ENCODE data around the gene ATP5IF1.

ATP5IF1 gene

GRCh38 chr1:28235755-28236655 is at the start of gene ATP5IF1:
TSS of gene ATP5IF1 (plus strand) at chr1:28236124. CDS start at chr1:28236184, 60 bp downstream.
- DNase-seq (ENCODE audit: low read depth) = peak; percentile 84

DNA sequence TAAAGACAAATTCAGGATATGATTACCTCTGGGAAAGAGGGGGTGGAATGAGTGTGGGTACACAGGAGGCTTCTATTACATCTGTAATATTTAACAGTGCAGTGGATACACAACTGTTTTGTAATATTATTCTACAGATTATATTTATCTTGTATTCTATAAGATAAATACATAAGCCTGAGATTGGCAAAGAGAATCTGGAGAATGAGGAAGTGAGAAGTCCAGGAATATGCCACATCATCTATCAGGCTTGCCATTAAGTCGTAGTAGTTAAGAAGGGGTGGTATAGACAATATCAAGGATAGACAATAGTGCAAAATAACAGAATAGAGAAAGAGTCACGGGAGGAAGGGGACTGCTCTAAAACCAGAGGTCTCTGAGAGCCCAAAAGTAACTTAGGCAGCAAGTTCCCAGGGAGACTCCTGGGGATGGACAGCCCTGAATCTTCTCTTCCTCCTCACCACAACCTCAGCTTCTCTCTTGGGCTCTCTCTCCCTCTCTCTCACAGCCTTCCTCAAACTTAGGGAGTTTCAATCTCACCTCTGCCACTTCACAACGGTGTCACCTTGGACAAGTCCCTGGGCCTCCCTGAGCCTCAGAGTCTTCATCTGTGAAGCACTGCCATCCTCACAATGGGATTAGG is 45.5 kb upstream of the ATP5IF1 start:
- no peak for DNase-seq (ENCODE audit: low read depth)

GRCh38 chr1:28190996-28191645 is 44.8 kb upstream of the ATP5IF1 start:
- no peak for DNase-seq (ENCODE audit: low read depth)

DNA sequence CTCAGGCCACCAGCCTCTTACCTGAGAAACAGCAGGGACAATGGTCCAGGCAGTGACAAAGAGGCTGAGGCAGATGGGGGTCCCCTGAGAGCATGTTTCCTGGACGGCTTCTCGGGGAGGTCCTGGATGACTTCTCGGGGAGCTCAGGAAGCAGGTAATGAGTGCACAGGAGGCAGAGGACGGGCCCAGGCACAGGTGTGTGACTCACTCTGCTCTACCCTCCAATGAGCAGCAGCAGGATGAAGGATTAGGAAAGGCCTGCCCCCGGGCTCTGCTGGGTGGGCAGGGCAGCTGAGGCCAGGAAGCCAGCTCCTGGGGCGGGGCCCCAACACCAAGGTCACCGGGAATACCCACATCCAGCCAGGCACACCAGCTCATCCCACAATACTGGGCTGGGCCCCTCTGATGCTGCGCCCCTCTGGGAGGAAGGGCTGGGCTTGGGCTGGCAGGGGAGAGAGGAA is 42.2 kb upstream of the ATP5IF1 start:
- DNase-seq (ENCODE audit: low read depth) = no peak

DNA sequence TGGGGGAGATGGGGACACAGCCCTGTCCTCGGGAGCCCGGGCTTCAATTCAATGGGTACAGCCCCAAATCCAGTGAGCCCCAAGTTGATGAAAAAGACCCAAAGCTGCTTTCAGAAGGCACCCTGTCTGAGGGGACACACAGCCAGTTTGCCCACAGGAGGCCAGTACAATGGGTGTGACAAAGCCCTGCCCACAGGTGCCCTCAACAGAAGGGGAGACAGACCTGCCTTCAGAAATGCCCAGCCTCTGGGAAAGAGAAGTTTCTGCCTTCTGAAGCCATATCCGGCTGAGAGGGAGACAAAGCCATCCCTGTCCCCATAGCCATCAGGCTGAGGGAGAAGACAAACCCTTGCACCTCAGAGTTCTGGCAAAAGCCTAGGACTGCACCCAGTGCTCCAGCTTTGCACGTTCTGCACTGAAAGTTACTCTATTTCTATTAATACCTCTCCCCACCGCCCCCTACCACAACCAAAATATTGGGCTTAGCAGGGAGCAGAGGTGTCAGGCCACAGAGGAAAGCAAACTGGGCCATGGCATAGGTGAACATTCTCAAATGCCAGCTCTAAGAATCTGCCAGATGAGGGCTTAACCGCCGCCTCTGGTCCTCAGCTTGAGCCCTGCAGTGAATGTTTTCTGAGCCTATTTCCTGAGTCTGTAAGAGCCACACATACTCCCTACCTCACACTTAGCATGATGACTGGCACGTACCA is 41.4 kb upstream of the ATP5IF1 start:
- no peak for DNase-seq (ENCODE audit: low read depth)

DNA sequence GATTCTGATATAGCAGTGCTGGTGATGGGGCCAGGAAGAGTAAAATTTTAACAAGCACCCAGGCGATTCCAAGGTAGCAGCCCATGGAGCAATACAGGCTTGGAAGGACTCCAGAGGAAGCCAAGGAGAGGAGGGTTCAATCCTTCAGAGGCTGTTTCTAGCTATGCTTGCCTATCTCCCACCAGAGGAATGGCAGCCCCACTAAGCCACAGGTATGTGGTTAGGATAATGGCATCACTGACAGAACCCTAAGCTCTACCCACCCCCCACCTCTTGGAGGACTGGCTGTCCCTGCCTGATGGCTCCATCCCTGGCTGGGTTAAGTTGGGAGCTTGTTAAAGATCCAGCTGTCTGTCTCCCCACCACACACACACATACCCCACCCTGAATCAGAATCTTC is 40.1 kb upstream of the ATP5IF1 start:
- DNase-seq (ENCODE audit: low read depth) = no peak

GRCh38 chr1:28196330-28196729 is 39.6 kb upstream of the ATP5IF1 start:
- DNase-seq (ENCODE audit: low read depth) = no peak

DNA sequence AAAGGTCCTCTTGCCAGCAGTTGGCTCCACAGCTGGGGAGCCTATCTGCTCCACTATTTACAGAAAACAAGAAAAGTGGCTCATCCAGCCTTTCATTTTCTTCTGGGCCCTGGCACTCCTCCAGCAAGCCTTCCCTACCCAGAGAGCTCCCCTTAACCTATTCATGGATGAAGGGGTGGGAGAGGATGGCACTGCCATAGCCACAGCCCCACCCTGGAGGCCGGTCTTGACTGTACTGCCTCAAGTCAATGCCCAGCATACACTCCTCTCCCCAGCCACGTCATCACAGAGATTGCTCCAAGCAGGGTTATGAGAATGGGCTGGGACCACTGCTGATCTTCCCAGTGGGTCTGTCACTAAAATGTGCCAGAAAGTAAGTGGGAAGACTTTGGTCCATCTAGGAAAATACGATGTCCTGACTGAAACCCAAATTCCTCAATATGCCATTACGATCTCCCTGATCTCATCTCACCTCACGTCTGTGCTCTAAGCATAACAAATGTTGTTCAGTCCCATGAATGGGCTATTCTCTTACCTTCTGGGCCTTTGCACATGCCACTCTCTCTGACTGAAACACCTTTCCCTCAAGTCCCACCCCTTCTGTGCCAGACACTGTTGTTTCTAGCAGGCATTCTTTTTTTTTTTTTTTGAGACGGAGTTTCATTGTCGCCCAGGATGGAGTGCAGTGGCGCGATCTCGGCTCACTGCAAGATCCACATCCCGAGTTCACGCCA is 38.1 kb upstream of the ATP5IF1 start:
- no peak for DNase-seq (ENCODE audit: low read depth)

DNA sequence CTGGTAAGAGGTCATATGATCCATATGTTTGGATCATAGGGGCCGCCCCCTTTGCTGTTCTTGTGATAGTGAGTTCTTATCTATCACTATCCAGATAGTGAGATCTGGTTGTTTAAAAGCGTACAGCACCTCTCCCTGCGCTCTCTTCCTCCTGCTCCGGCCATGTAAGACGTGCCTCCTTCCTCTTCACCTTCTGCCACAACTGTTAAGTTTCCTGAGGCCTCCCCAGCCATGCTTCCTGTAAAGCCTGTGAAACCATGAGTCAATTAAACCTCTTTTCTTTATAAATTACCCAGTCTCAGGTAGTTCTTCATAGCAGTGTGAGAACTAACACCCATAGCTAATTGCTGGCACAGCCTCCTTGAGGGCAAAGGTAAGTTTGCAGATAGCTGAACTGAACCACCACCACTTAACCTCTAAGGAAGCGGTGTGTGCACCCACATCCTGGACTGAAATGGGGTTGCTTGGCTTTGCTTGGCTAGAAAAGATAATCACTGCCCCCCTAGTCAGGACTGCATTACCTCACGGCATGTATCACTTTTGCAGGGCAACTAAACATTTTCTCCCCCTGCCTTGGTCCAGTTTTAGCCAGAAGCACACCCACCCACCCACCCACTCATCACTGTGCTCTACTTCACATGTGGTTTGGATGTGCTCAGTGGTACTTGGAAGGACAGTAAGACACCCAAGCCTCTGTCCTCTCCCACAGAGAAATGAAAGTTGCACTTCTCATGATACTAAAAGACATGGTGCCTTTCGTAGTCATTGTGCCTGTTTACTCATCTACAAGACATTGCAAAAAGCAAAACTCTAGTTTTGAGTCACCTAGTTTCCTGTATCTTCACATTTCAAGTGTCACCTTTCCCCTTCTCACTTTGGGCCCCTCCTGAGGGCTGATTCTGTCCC is 36.3 kb upstream of the ATP5IF1 start:
- DNase-seq (ENCODE audit: low read depth) = peak; percentile 29

DNA sequence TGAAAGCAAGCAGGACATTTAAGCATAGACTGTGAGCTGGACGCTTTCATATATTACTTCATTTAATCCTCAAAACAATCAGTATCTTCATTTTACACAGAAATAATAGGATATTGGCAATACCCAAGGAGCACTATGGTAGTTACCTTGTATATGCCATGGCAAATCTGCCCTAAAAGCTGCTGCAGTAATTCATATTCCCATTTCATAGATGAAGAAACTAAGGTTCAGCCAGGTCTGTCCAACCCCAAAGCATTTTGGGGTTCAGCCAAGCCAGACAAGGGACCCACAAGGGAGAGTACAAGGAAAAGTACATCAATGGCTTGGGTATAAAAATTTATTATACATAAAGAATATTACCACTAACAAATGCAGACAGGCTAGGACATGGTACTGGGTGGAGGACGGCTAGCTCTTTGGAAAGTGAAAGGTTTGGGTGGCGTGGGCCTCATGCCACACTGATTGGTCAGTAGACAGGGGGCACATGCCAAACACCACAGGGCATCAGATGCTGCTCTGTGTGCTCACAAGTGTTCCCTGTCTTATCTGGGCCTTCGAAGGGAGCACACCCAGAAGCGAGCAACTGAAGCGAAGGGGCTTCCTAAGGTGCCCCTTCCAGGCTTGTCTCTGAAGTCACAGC is 35.6 kb upstream of the ATP5IF1 start:
- no peak for DNase-seq (ENCODE audit: low read depth)

- no peak for DNase-seq (ENCODE audit: low read depth)
Observed at GRCh38 chr1:28205243-28205642, 30.7 kb upstream of the ATP5IF1 start.

GRCh38 chr1:28208818-28209441 is 27.0 kb upstream of the ATP5IF1 start:
- DNase-seq (ENCODE audit: low read depth) = peak; percentile 15

- DNase-seq (ENCODE audit: low read depth) = no peak
Observed at GRCh38 chr1:28209700-28210099, 26.2 kb upstream of the ATP5IF1 start.

DNA sequence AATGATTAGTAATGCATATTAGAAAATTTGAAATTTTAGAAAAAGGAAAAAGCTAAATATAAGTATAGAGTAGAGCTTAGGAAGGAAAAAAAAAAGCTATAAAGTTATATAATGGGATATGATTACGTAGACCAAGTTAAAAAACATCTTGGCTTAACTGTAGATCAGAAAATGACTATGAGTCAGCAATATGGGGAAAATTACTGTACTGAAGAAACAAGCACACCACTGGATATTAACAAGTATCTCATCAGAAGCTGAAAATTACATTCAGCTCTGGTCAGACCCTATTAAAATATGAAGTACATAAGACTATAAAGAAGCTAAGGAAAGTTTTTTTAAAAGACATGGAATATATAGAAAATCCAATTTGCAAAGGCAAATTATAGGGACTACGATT is 22.6 kb upstream of the ATP5IF1 start:
- no peak for DNase-seq (ENCODE audit: low read depth)

DNA sequence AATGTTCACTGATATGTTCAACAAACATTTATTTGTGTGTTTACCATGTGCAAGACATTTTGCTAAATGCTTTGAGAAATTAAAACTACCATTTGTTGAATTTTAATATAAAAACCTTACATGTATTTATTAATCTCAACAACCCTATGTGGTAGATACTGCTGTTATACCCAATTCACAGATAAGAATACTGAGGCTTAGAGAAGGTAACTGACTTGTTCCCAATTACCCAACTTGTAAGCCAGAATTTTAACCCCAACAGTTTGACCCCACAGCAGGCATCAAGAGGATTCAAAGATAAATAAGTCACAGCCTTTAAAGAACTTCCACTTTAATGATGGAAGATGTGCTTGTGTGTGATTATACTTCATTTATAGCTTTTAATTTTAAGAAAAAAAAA is 6.8 kb upstream of the ATP5IF1 start:
- DNase-seq (ENCODE audit: low read depth) = no peak

- no peak for DNase-seq (ENCODE audit: low read depth)
Observed at GRCh38 chr1:28229996-28230395, 5.9 kb upstream of the ATP5IF1 start.

- peak; percentile 90 for DNase-seq (ENCODE audit: low read depth)
Observed at GRCh38 chr1:28232558-28233263, 3.2 kb upstream of the ATP5IF1 start, which contains the start of gene DNAJC8. TSS of gene DNAJC8 (minus strand) at chr1:28233029. CDS start at chr1:28232998, 31 bp downstream.

DNA sequence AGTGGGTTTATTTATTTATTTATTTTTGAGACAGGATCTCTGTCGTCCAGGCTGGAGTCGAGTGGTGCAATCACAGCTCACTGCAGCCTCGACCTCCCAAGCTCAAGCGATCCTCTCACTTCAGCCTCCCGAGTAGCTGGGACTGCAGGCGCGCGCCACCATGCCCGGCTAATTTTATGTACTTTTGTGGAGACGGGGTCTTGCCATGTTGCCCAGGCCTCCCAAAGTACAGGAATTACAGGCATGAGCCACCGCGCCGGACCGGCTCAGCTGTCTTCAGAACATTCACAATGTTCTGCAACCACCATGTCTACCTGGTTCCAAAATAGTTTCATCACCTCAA is 2.7 kb upstream of the ATP5IF1 start:
- no peak for DNase-seq (ENCODE audit: low read depth)

Measured in stimulated activated CD8-positive, alpha-beta memory T cell treated with anti-CD3 and anti-CD28 coated beads, Interleukin-12 subunit alpha, Interleukin-12 subunit beta, amount 100 ng/mL, for 4 hours (primary cell).